Measurements from ENCODE around the gene MPIG6B.
A peak's percentile ranks its signal among the peaks of the same experiment; 100 is the strongest.
"Not testable (repeated sequence)": the region's sequence is repeated elsewhere in the genome, so short reads cannot be mapped to it uniquely, and the experiment has no call there.

Gene MPIG6B

GRCh38 chr6:31700740-31701401 lies 22.3 kb upstream of the MPIG6B start:
- DNase-seq (ENCODE audit: low read depth in 2 of 2), result no peak

GRCh38 chr6:31701666-31702404 lies 21.3 kb upstream of the MPIG6B start:
- DNase-seq (ENCODE audit: low read depth in 2 of 2), result no peak

DNA sequence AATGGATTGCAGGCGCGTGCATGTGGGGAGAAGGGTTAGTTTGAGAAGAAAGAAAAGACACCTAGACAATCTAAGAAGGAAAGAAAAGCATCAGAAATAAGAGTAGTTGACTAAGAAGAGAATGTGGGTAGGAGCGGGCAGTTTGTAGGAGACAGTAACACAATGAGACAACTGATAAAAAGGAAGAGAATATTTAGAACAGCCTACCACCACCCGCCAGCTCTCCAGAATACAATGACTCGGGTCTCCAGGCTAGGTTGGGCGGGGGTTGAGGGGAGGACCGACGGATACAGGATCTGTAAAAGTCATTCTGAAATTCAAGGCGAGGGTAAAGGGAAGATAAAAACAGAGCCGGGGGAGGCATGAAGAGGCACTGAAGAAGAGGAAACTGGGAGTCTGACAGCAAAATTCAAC lies 20.8 kb upstream of the MPIG6B start:
- DNase-seq (ENCODE audit: low read depth in 2 of 2), result no peak

GRCh38 chr6:31702819-31703716 lies 20.1 kb upstream of the MPIG6B start, which contains the start of gene ABHD16A:
Gene ABHD16A, minus strand, starts transcription at chr6:31703324. Its CDS starts 43 bp downstream, at chr6:31703281.
- DNase-seq (ENCODE audit: low read depth in 2 of 2), result peak; percentile 94 to 95

DNA sequence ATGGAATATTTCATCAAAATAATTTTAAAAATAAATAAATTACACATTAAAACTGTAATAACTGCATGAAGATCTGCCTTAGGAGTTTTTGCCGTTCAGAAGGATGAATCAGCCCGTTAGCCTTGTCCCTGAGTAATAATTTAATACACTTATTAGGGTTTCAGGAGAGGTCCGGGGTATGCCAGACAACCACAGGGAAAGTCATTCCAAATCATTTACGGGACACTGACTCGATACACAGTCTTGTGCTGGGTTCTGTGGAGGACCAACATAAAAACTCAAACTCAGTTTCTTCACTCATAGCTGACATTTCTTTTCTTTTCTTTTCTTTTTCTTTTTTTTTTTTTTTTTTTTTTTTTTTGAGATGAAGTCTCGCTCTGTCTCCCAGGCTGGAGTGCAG lies 17.2 kb upstream of the MPIG6B start:
- DNase-seq (ENCODE audit: low read depth in 2 of 2), result no peak

GRCh38 chr6:31706599-31706998 lies 16.6 kb upstream of the MPIG6B start, which contains the start of gene LY6G6F:
Gene LY6G6F, plus strand, starts transcription at chr6:31706866. Its CDS starts 41 bp downstream, at chr6:31706907.
- DNase-seq (ENCODE audit: low read depth in 2 of 2), result no peak

DNA sequence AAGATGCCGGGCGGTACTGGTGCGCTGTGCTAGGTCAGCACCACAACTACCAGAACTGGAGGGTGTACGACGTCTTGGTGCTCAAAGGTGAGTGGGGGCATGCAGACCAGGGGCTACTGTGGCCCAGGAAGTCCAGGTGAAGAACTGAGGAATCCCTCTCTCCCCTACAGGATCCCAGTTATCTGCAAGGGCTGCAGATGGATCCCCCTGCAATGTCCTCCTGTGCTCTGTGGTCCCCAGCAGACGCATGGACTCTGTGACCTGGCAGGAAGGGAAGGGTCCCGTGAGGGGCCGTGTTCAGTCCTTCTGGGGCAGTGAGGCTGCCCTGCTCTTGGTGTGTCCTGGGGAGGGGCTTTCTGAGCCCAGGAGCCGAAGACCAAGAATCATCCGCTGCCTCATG lies 15.5 kb upstream of the MPIG6B start:
- no peak for DNase-seq (ENCODE audit: low read depth in 2 of 2)

GRCh38 chr6:31708224-31708623 lies 14.9 kb upstream of the MPIG6B start:
- DNase-seq (ENCODE audit: low read depth in 2 of 2), result no peak

GRCh38 chr6:31709157-31709556 lies 14.0 kb upstream of the MPIG6B start:
- DNase-seq (ENCODE audit: low read depth in 2 of 2), result not testable (repeated sequence)

- DNase-seq (ENCODE audit: low read depth in 2 of 2), result no peak
Measured at GRCh38 chr6:31710523-31711219, 12.5 kb upstream of the MPIG6B start.

- no peak for DNase-seq (ENCODE audit: low read depth in 2 of 2)
Measured at GRCh38 chr6:31711233-31711632, 11.9 kb upstream of the MPIG6B start.

GRCh38 chr6:31712296-31712695 lies 10.9 kb upstream of the MPIG6B start:
- no peak for DNase-seq (ENCODE audit: low read depth in 2 of 2)

DNA sequence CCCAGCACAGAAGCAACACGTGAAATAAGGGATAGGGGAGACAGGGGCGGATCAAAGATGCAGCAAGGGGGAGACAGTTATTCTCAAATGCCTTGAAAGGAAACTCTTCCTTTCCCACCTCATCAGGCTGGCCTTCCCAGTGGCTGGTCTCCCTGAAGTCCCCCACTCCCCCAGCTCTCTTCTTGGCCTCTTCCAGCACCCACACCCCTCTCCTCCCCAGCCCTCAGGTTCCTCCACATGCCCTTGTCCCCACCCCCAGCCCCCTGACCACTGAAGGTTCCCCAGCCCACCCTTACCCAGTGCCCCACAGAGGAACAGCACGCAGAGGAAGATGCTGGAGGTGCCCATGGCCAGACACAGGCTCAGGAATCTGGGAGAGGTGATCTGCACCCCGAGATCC lies 9.7 kb upstream of the MPIG6B start:
- no peak for DNase-seq (ENCODE audit: low read depth in 2 of 2)

- DNase-seq (ENCODE audit: low read depth in 2 of 2), result no peak
Measured at GRCh38 chr6:31713991-31714684, 9.0 kb upstream of the MPIG6B start.

DNA sequence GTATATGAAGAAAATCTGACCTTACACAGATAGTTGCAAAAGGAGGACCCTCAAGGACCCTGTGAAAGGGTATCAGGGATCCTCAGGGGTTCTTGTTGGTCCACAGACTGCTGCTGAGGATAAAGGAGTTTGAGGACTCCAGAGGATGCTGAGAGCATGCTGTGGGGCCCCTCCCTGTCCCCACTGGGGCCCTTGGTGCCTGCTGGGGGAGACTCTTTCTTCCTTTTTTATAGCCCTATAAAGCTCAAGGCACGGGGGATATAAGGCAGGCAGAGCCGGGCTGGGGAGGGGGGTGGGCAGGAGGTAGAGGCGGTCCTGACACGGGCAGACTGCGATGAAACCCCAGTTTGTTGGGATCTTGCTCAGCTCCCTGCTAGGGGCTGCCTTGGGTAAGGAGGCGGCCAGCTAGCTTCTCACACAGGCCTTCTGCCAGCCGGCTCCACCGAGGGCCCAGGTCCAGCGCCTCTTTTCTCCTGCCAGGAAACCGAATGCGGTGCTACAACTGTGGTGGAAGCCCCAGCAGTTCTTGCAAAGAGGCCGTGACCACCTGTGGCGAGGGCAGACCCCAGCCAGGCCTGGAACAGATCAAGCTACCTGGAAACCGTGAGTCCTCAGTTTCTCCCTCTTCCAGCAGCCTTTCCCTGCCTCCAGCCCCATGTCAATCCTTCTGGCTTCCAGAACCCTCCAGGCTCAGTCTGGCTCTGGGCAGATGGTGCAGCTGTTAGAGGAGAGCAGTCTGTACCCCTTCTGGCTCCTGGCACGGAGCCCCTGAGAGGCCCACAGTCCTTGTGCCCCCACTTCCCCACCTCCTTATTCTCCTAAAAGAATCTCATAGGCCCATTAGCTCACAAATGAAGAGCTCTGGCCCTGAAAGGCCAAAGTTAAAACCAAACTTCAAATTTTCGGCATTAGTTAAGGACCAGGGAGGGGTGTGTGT lies 7.9 kb upstream of the MPIG6B start, which contains the start of gene LY6G6D:
LY6G6D (plus strand) TSS at position 327 of the 937 bp plus-strand sequence; CDS start at position 335, 8 bp downstream.
- no peak for DNase-seq (ENCODE audit: low read depth in 2 of 2)

DNA sequence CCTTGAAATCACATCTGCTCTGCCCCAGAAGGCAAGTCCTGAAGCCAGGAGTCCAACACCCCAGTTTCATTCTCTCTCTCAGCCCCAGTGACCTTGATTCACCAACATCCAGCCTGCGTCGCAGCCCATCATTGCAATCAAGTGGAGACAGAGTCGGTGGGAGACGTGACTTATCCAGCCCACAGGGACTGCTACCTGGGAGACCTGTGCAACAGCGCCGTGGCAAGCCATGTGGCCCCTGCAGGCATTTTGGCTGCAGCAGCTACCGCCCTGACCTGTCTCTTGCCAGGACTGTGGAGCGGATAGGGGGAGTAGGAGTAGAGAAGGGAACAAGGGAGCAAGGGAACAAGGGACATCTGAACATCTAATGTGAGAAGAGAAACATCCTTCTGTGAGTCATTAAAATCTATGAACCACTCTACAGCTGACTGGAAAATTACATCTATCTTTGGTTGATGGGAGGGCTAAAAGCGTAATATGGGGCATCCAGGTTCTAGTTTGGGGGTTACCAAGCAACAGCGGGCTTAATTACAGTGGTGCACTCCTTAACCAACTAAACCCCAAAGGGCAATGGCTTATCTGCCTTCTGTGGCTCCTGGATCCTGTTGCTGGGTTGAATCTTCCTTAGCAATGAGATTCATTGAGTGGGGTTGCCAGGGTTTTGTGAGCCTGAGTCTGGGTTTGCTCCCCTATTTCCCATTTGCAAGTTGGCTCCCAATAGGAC lies 5.5 kb upstream of the MPIG6B start:
- no peak for DNase-seq (ENCODE audit: low read depth in 2 of 2)

DNA sequence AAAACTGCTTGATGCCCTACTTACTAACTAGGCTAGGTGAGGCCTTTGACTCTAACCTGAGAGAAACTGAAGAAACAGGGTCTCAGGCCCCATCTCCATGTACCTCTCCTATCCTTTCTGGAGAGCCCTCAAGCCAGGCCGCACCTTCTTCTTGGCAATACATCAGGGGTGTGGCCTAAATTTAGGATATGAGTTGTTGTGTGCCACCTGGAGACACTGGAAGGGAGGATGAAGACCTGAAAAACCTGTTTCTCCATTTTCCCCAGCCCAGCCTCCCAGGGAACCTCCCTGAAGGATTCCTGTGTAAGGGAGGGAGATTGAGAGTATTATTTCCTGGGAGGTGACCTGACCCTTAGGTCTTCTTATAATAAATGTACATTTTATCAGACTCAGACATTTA lies 4.9 kb upstream of the MPIG6B start:
- no peak for DNase-seq (ENCODE audit: low read depth in 2 of 2)

DNA sequence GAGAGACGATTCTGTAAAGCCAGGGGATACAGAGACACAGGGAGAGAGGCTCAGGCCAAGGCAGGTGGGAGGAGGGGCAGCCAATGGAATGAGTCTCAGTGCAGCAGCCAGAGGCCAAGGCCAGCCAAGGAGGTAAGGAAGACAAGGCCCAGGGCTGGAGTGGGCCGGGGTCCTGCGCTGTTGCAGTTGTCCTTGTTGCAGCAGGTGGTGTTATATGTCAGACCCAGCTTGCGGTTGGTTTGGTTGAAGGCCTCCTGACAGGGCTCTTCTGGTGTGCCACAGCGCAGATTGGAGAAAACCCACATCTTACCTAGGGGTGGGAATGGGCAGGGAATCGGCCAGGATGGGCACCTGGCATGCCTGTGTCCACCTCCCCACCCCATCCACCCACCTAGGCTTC lies 4.2 kb upstream of the MPIG6B start:
- no peak for DNase-seq (ENCODE audit: low read depth in 2 of 2)

DNA sequence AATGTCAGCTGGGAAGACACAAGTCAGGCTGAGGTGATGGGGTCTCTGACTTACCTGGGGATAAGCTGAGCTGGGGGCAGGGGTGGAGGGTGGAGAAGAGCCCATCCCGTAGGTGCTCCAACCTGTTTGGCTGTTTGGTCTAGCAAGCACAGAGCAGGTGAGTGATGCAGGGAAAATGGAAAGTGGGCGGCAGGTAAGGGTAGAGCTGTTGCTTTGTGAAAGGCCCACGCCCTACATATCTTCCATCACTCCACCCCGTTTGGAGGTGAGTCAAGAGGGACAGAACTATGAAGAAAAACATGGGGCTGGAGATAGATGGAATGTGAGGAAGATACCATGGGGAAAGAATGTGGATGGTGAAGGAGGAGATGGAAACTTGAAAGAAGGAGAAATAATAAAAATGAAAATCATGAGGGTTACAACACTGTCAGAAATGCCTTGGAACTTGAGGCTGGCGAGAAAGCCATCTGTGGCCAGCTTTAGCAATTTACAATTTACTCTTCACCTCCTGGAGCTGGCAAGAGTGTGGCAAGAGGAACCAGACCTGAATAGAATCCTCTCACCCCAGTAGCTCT lies 2.9 kb upstream of the MPIG6B start:
- no peak for DNase-seq (ENCODE audit: low read depth in 2 of 2)

Data from fibroblast of skin of left biceps (primary cell).